OCI-LY1 (cell line): ENCODE results near the gene ZC3H13.

Source experiments
- H2AFZ ChIP-seq: fragments of 200-600 bp; sonication (generic), shearing (Covaris generic); 2 replicates; pipeline ENCODE4 v1.6.0; 2014; ENCODE audit warnings: antibody characterized with exemption, mild to moderate bottlenecking, low read length
- H3F3A ChIP-seq: fragments of 200-600 bp; sonication (generic), shearing (Covaris generic); 2 replicates; pipeline ENCODE4 v1.6.0; 2014; ENCODE audit warnings: mild to moderate bottlenecking, antibody characterized with exemption, low read length, moderate library complexity; ENCODE audit not compliant: insufficient read depth
- H3K27ac ChIP-seq: fragments of 200-600 bp; sonication (generic); 2 replicates; pipeline ENCODE4 v1.5.1; 2014; ENCODE audit warnings: low read length, mixed run types, mild to moderate bottlenecking, low read depth; ENCODE audit not compliant: poor library complexity, severe bottlenecking
- H3K27me3 ChIP-seq: fragments of 200-600 bp; sonication (generic); 2 replicates; pipeline ENCODE4 v1.6.0; 2014; ENCODE audit warnings: antibody characterized with exemption, mild to moderate bottlenecking, low read length, moderate library complexity; ENCODE audit not compliant: insufficient read depth
- H3K36me3 ChIP-seq: fragments of 200-600 bp; sonication (generic); 2 replicates; pipeline ENCODE4 v1.6.1; 2014; ENCODE audit warnings: mild to moderate bottlenecking, antibody characterized with exemption, low read length, moderate library complexity, mixed read lengths; ENCODE audit not compliant: insufficient read depth
- H3K4me1 ChIP-seq: fragments of 200-600 bp; sonication (generic); 2 replicates; pipeline ENCODE4 v1.5.1; 2014; ENCODE audit warnings: mild to moderate bottlenecking, low read length, moderate library complexity; ENCODE audit not compliant: insufficient read depth, severe bottlenecking
- H3K4me2 ChIP-seq: fragments of 200-600 bp; sonication (generic), shearing (Covaris generic); 2 replicates; pipeline ENCODE4 v1.6.1; 2014; ENCODE audit warnings: low read length
- H3K4me3 ChIP-seq: fragments of 200-600 bp; sonication (generic); 2 replicates; pipeline ENCODE4 v1.5.1; 2014; ENCODE audit warnings: low read length, low read depth, mild to moderate bottlenecking, mixed read lengths; ENCODE audit not compliant: poor library complexity, severe bottlenecking
- H3K79me2 ChIP-seq: fragments of 200-600 bp; shearing (Covaris generic); 2 replicates; pipeline ENCODE4 v1.6.1; 2016; ENCODE audit warnings: mixed run types, low read length, mixed read lengths; ENCODE audit not compliant: insufficient read depth
- H3K9ac ChIP-seq: fragments of 200-600 bp; sonication (generic), shearing (Covaris generic); 2 replicates; pipeline ENCODE4 v1.6.1; 2014; ENCODE audit warnings: mild to moderate bottlenecking, low read length, mixed read lengths
- H3K9me2 ChIP-seq: fragments of 200-600 bp; sonication (generic), shearing (Covaris generic); 2 replicates; pipeline ENCODE4 v1.6.1; 2014; ENCODE audit warnings: low read depth, mild to moderate bottlenecking, low read length, mixed read lengths
- H3K9me3 ChIP-seq: fragments of 200-600 bp; shearing (Covaris generic); 2 replicates; pipeline ENCODE4 v1.6.1; 2014; ENCODE audit warnings: low read length, mixed read lengths
- H4K20me1 ChIP-seq: fragments of 200-600 bp; sonication (generic), shearing (Covaris generic); 2 replicates; pipeline ENCODE4 v1.6.0; 2016; ENCODE audit warnings: mild to moderate bottlenecking, low read length; ENCODE audit not compliant: insufficient read depth
- EZH2 ChIP-seq: fragments of 200-600 bp; sonication (generic), shearing (Covaris generic); IDR thresholded peaks from 2 replicates; pipeline ENCODE4 v1.8.0; 2017; ENCODE audit warnings: borderline replicate concordance, mixed run types, mild to moderate bottlenecking, antibody characterized with exemption, low read length, moderate library complexity, mixed read lengths
- TF ChIP-seq, protein P1 (sequence below): fragments of 200-600 bp; sonication (generic), shearing (Covaris generic); IDR thresholded peaks from 2 replicates; pipeline ENCODE4 v1.5.1; 2017; ENCODE audit warnings: mild to moderate bottlenecking, antibody characterized with exemption, low read length, moderate library complexity, mixed read lengths

Gene ZC3H13

DNA sequence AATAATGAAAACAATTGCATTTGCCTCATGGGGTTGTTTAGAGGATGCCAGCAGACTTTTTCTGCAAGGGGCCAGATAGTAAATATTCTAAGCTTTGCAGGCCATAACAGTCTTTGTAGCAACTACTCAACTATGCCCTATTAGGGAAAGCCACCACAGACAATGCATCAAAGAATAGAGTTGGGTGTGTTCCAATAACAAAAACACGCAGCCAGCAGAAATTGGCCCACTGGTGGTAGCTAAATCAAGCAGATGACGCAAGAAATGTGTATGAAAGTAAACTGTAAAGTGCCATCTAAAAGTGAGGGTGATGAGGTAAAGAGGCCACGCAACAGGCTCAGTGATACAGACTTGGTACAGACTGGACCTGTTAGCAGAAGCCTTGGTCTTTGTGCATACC lies 125.8 kb downstream of the ZC3H13 start:
- Histone ChIP-seq H2AFZ (no peak overlapping the region), H3K4me1 (no peaks in the 10 kb centered on the region)
- no peak for TF ChIP-seq EZH2
- TF ChIP-seq, protein P1, sequence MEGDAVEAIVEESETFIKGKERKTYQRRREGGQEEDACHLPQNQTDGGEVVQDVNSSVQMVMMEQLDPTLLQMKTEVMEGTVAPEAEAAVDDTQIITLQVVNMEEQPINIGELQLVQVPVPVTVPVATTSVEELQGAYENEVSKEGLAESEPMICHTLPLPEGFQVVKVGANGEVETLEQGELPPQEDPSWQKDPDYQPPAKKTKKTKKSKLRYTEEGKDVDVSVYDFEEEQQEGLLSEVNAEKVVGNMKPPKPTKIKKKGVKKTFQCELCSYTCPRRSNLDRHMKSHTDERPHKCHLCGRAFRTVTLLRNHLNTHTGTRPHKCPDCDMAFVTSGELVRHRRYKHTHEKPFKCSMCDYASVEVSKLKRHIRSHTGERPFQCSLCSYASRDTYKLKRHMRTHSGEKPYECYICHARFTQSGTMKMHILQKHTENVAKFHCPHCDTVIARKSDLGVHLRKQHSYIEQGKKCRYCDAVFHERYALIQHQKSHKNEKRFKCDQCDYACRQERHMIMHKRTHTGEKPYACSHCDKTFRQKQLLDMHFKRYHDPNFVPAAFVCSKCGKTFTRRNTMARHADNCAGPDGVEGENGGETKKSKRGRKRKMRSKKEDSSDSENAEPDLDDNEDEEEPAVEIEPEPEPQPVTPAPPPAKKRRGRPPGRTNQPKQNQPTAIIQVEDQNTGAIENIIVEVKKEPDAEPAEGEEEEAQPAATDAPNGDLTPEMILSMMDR, result no peak

GRCh38 chr13:45925151-45925550 lies 127.4 kb downstream of the ZC3H13 start:
- Histone ChIP-seq H3K36me3 (no peaks in the 10 kb centered on the region), H3K9me2 (no peaks in the 10 kb centered on the region), H3K9me3 (no peaks in the 10 kb centered on the region), H3K9ac (no peak overlapping the region), H3F3A (no peaks in the 10 kb centered on the region), H3K4me3 (no peak overlapping the region), H3K4me1 (no peaks in the 10 kb centered on the region), H4K20me1 (no peaks in the 10 kb centered on the region), H3K27ac (no peak overlapping the region), H3K27me3 (no peaks in the 10 kb centered on the region), H3K4me2 (no peak overlapping the region), H3K79me2 (no peaks in the 10 kb centered on the region), H2AFZ (no peak overlapping the region)
- TF ChIP-seq EZH2, result no peak
- TF ChIP-seq, protein P1, result no peak

More for the DNA sequence above, 125.8 kb downstream of the ZC3H13 start:
- no peak overlapping the region for H3K4me2 ChIP-seq
- no peak overlapping the region for H3K4me3 ChIP-seq
- no peak overlapping the region for H3K9ac ChIP-seq
- no peaks in the 10 kb centered on the region for H3F3A ChIP-seq
- no peaks in the 10 kb centered on the region for H4K20me1 ChIP-seq
- no peak overlapping the region for H3K27ac ChIP-seq
- H3K27me3 ChIP-seq, result no peaks in the 10 kb centered on the region
- no peaks in the 10 kb centered on the region for H3K79me2 ChIP-seq
- H3K9me2 ChIP-seq, result no peaks in the 10 kb centered on the region
- H3K9me3 ChIP-seq, result no peaks in the 10 kb centered on the region
- H3K36me3 ChIP-seq, result no peaks in the 10 kb centered on the region

DNA sequence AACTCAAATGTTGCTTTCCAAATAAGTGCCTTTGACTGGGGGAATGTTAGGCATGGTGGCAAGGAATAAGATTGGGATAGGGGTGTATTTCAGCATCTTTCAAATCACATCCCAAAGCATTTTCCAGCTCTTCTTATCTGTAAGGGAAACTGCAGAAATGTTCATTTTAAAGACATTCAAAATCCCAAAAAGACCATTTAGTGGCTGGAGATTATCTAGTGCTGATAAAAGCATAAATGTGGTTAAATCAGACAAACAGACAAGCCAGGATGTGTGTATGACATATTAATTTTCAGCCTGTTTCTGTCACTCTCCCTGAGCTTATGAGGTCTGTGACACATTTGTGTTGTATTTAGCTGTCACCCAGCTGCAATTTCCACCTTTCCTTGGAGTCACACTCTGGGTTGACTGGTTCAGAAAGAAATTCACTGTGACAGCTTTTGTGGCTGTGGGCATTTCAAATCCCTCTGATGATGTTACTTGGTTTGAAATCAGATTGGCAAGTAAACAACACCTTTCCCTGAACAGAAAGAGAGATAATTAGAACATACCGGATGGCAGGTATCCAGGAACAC lies 131.3 kb downstream of the ZC3H13 start:
- TF ChIP-seq, protein P1, result no peak
- no peak for TF ChIP-seq EZH2
- Histone ChIP-seq H3K9me3 (no peaks in the 10 kb centered on the region), H4K20me1 (no peaks in the 10 kb centered on the region)

More for the DNA sequence above, 131.3 kb downstream of the ZC3H13 start:
- Histone ChIP-seq H3F3A (no peaks in the 10 kb centered on the region), H2AFZ (no peak overlapping the region), H3K36me3 (no peaks in the 10 kb centered on the region), H3K9me2 (no peaks in the 10 kb centered on the region), H3K27me3 (no peaks in the 10 kb centered on the region), H3K4me2 (no peak overlapping the region), H3K9ac (no peak overlapping the region), H3K4me1 (no peaks in the 10 kb centered on the region), H3K79me2 (no peaks in the 10 kb centered on the region), H3K27ac (no peak overlapping the region), H3K4me3 (no peak overlapping the region)
